Heart left ventricle (tissue), 16 donors: Measurements from ENCODE around the gene CFB. TPM values are rescaled to one million over a fixed set of nuclear protein-coding genes. Genes with fewer than 3 reads are reported as not detected.
A peak's percentile ranks its signal among the peaks of the same experiment; 100 is the strongest.

Source experiments
- ATAC-seq, 4 donors: fragments of 200-7000 bp; cut with Tn5 transposase; one replicate each; pipeline ENCODE4 v1.9.1; 2020 to 2022; ENCODE audit warnings: moderate library complexity in 4 of 4, mild to moderate bottlenecking in 3 of 4, moderate number of reproducible peaks in 1 of 4
- DNase-seq, 5 donors: peaks; one replicate each; pipeline ENCODE4 v3.0.0-alpha.2; 2020
- H3K27ac ChIP-seq, 12 donors: fragments of 200-600 bp; sonication (generic) in 4 of 12; one replicate each; pipeline versions ENCODE4 v1.5.0 to v1.8.0; 2016 to 2022; ENCODE audit warnings: mild to moderate bottlenecking in 2 of 12
- H3K27me3 ChIP-seq, 9 donors: fragments of 200-600 bp; sonication (generic) in 2 of 9; one replicate each; pipeline versions ENCODE4 v1.5.1 to v1.8.0; 2016 to 2022; ENCODE audit warnings: mild to moderate bottlenecking in 3 of 9
- H3K36me3 ChIP-seq, 9 donors: fragments of 200-600 bp; sonication (generic) in 2 of 9; one replicate each; pipeline versions ENCODE4 v1.5.0 to v1.8.0; 2018 to 2022; ENCODE audit warnings: mild to moderate bottlenecking in 2 of 9
- H3K4me1 ChIP-seq, 12 donors: fragments of 200-600 bp; sonication (generic) in 4 of 12; one replicate each; pipeline versions ENCODE4 v1.5.0 to v1.8.0; 2016 to 2022; ENCODE audit warnings: mild to moderate bottlenecking in 3 of 12
- H3K4me3 ChIP-seq, 12 donors: fragments of 200-600 bp; sonication (generic) in 4 of 12; one replicate each; pipeline versions ENCODE4 v1.5.0 to v1.8.0; 2017 to 2022; ENCODE audit warnings: mild to moderate bottlenecking in 9 of 12, moderate library complexity in 4 of 12
- H3K9me3 ChIP-seq, 12 donors: fragments of 200-600 bp; sonication (generic) in 4 of 12; one replicate each; pipeline versions ENCODE4 v1.5.0 to v1.8.0; 2016 to 2022; ENCODE audit warnings: mild to moderate bottlenecking in 1 of 12
- CTCF ChIP-seq, 12 donors: fragments of 200-600 bp; sonication (generic) in 4 of 12; IDR thresholded peaks; one replicate each; pipeline versions ENCODE4 v1.5.0 to v1.8.0; 2018 to 2022; ENCODE audit warnings: antibody characterized with exemption in 12 of 12, mild to moderate bottlenecking in 5 of 12
- POLR2A ChIP-seq, 2 donors: fragments of 450-650 bp; IDR thresholded peaks; one replicate each; pipeline ENCODE4 v1.6.1; 2017; ENCODE audit warnings: antibody characterized with exemption in 2 of 2, mild to moderate bottlenecking in 2 of 2, moderate library complexity in 2 of 2
- WGBS, 4 donors: extraction: QIAGEN DNeasy Blood & Tissue Kit in 2 of 4; methylation state at CpG; one replicate each; pipeline versions ENCODE4 v1.1.5 to v1.1.7; 2013 to 2018; 5-methylcytosine and 5-hydroxymethylcytosine counted together
- intact Hi-C, 10 donors: fragments of 100-400 bp; cut with DNase I; formaldehyde crosslinking; loops; one replicate each; pipeline versions ENCODE4 v1.11.1 to v1.14.2; 2022
- polyA plus RNA-seq, 2 donors: library from polyadenylated mRNA; stranded (reverse); fragments of 200-250 nt; gene quantifications; one replicate each; pipeline ENCODE4 v1.2.3, GENCODE V29; 2013
- total RNA-seq, 9 donors: library from RNA; depleted of rRNA in 2 of 9; stranded (reverse); fragments of >200 nt in 2 of 9; fragmentation: NEBNext Ultra II Directional in 3 of 9; extraction: Animal tissue kit (Norgen Biotek cat#: 25700) in 3 of 9; gene quantifications; one replicate each; pipeline versions ENCODE4 v1.1.0 to v1.2.4, GENCODE V29; 2016 to 2023
- donor health status: ischemic (EF 13 %, LVEDD 7.1; RV severe dilation, severe dysfunction).
- donor health status: healthy with polysubstance abuse.
- donor health status: DM: no; HTN: yes; CAD: no.
- donor health status: DM: no; HTN: no; CAD: no.
- donor health status: ischemic (EF 25% LVEDD 6.9; RV normal size, moderate dysfunction).
- donor health status: ischemic (EF 25% LVEDD 5.7; RV mildly dilated, moderate dysfunction).
- donor health status: healthy.
- donor health status: DM: yes; HTN: yes; CAD: no.
- donor health status: ischemic (EF 35%, LVEDD 5.7; RV mildly dilated, moderate dysfunction).
- donor health status: nonischemic (EF 11% LVEDD 7.7; RV severe dilation, severe dysfunction).
- donor health status: DM: yes; HTN: yes; CAD: no.
- donor health status: PGD.
- donor health status: ischemic (EF 29% LVEDD 5.4; RV normal size, mild dysfunction).
- donor health status: nonischemic (EF 23%, LVEDD 6.1; RV moderate dilation, normal function).

CFB gene
- total and polyA plus RNA-seq, 11 donors, result 3.0 to 151 (median 5.3) TPM

DNA sequence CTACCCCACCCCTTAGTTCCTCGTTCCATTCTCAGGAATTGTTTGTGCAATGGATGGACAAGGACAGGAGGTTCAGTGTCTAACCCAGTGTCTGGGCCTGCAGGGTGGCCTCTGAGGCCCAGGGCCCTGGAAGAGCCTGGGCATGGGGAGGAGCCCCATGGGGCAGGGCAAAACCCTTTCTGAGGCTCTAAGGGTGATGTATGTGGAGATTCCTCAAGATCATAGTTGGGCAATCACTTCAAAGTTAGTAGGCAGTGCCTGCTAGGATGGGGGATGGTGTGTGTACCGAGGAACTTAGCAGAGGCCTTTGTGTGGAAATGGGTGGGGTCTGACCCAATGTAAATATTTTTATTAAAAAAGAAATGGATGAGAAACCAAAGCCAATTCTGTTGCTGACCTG, 25.1 kb upstream of the CFB start:
- no peaks in the 10 kb centered on the region for H3K4me1 ChIP-seq
- intact Hi-C loops, result no loop called here
- H3K27ac ChIP-seq, result no peak overlapping the region
- H3K9me3 ChIP-seq, result no peaks in the 10 kb centered on the region
- TF ChIP-seq CTCF (IDR thresholded peaks at IDR 0.05) (no peak), POLR2A (IDR thresholded peaks at IDR 0.05) (no peak)
- 77 to 89% (median 81%) methylated on average over 2 of the region's 2 CpGs for WGBS, 4 donors
- H3K27me3 ChIP-seq, result no peaks in the 10 kb centered on the region
- DNase-seq (no peak), ATAC-seq (peak in 1 of 4 donors; percentile 39)
- H3K4me3 ChIP-seq, result no peak overlapping the region
- H3K36me3 ChIP-seq, result no peaks in the 10 kb centered on the region

GRCh38 chr6:31922942-31923341, 23.0 kb upstream of the CFB start:
- H3K4me1 ChIP-seq, result peaks cover 0 to 7% (median 0%) of the 10 kb centered on the region in 12 donors
- H3K36me3 ChIP-seq, result no peaks in the 10 kb centered on the region
- H3K9me3 ChIP-seq, result no peaks in the 10 kb centered on the region
- TF ChIP-seq CTCF (IDR thresholded peaks at IDR 0.05) (peak in 2 of 12 donors; percentile 9 to 13), POLR2A (IDR thresholded peaks at IDR 0.05) (no peak)
- intact Hi-C loops, result no loop called here
- no peak overlapping the region for H3K4me3 ChIP-seq
- ATAC-seq (no peak), DNase-seq (no peak)
- no peaks in the 10 kb centered on the region for H3K27me3 ChIP-seq
- H3K27ac ChIP-seq, result no peak overlapping the region
- WGBS, 4 donors, result 11 to 15% (median 12%) methylated on average over 5 of the region's 5 CpGs

DNA sequence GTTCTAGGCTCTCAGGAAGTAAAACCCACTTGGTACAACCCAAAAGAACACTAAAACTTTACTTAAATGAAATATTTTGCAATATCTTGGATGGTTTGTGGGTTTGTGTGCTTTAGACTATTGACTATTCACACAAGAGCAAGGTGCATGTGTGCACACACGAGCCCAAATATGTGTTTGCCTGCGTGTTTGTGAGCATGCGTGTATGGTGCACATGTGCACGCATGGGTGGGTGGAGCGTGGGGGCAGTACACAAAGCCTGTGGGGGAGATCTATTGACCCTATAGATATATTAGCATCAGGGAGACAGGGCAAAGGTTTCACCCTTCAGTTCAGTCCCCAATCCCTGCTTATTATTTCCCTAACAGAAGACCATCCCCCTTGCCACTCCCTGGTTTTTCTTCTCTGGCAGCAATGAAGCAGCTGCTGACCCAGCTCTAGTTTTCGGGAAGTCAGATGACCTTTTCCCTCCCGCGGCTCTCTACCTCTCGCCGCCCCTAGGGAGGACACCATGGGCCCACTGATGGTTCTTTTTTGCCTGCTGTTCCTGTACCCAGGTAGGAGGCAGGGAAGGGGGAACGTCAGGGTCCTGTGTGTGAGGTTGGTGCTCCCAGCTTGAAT, 18.5 kb upstream of the CFB start, which contains the start of gene C2:
TSS of gene C2 (plus strand) at position 476 of the 621 bp plus-strand sequence. CDS start at position 512, 36 bp downstream.
- intact Hi-C loops, result no loop called here
- WGBS, 4 donors, result 58 to 62% (median 61%) methylated on average over 11 of the region's 11 CpGs
- ATAC-seq (peak in 3 of 4 donors; percentile 24 to 31 (median 24)), DNase-seq (no peak)
- Histone ChIP-seq H3K36me3 (no peaks in the 10 kb centered on the region), H3K4me3 (peak within 1 kb of the TSS in 9 of 12 donors; percentile 15 to 56 (median 39)), H3K27me3 (no peaks in the 10 kb centered on the region), H3K27ac (peak within 1 kb of the TSS in 1 of 12 donors; percentile 75), H3K9me3 (no peaks in the 10 kb centered on the region), H3K4me1 (peaks cover 0 to 17% (median 0%) of the 10 kb centered on the region in 12 donors)
- TF ChIP-seq POLR2A (IDR thresholded peaks at IDR 0.05), result no peak
- TF ChIP-seq CTCF (IDR thresholded peaks at IDR 0.05), result no peak

DNA sequence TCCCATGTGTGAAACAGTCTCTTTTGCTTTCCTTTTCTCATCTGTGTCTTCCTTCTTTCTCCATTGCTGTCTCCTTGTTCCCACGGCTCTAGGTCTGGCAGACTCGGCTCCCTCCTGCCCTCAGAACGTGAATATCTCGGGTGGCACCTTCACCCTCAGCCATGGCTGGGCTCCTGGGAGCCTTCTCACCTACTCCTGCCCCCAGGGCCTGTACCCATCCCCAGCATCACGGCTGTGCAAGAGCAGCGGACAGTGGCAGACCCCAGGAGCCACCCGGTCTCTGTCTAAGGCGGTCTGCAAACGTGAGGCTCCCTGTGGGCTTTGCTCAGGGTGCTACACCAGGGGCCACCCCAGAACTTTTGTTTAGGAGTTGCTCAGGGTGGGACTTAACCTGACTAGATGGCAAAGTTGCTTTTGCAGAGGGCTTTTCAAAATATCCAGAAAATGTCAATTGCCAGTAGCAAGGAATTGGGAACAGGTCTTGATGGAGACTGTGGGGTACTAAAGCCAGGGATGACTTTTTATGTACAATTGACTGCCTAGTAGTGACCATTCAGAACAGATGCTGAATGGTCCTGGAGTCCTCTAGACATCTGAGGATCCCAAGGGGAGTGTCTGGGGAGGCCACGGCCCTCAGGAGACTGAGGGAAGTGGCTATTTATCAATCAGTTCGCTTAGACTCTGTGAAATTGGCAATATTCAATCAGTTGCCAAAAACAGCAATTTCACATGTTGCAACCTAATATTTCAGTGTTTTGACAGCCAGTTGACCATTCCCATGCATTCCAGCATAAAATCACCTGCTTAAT, 17.8 kb upstream of the CFB start:
- DNase-seq (no peak), ATAC-seq (no peak)
- Histone ChIP-seq H3K4me1 (peaks cover 0 to 17% (median 0%) of the 10 kb centered on the region in 12 donors), H3K4me3 (peak overlapping the region in 9 of 12 donors; percentile 15 to 56 (median 39)), H3K27me3 (no peaks in the 10 kb centered on the region), H3K9me3 (no peaks in the 10 kb centered on the region), H3K27ac (peak overlapping the region in 1 of 12 donors; percentile 75), H3K36me3 (no peaks in the 10 kb centered on the region)
- intact Hi-C loops, result no loop called here
- whole genome bisulfite sequencing, 4 donors, result 64 to 80% (median 75%) methylated on average over 11 of the region's 11 CpGs
- TF ChIP-seq CTCF (IDR thresholded peaks at IDR 0.05) (no peak), POLR2A (IDR thresholded peaks at IDR 0.05) (no peak)
